GM21786 (cell line): ENCODE data around the gene DESI2.

ENCODE experiments used
- ATAC-seq: cut with Tn5 transposase; IDR thresholded peaks from one replicate; pipeline ENCODE4 v1.9.1; 2021; ENCODE audit not compliant: unreplicated experiment

Gene DESI2

GRCh38 chr1:244652623-244653438 is at the start of gene DESI2:
Gene DESI2 (plus strand): TSS chr1:244653126. CDS start chr1:244653314, 188 bp downstream.
- ATAC-seq = peak; percentile 94

- ATAC-seq = no peak
Observed at GRCh38 chr1:244603498-244603897, 49.4 kb upstream of the DESI2 start.

GRCh38 chr1:244605835-244606370 is 47.0 kb upstream of the DESI2 start:
- ATAC-seq = no peak

GRCh38 chr1:244614113-244614836 is 38.7 kb upstream of the DESI2 start:
- no peak for ATAC-seq

GRCh38 chr1:244614879-244615278 is 38.0 kb upstream of the DESI2 start:
- no peak for ATAC-seq

- no peak for ATAC-seq
Observed at GRCh38 chr1:244615301-244615700, 37.6 kb upstream of the DESI2 start.

GRCh38 chr1:244626709-244627108 is 26.2 kb upstream of the DESI2 start:
- ATAC-seq = no peak

GRCh38 chr1:244628789-244629188 is 24.1 kb upstream of the DESI2 start:
- no peak for ATAC-seq

- ATAC-seq = no peak
Observed at GRCh38 chr1:244633140-244633539, 19.8 kb upstream of the DESI2 start.

GRCh38 chr1:244634546-244634945 is 18.4 kb upstream of the DESI2 start:
- ATAC-seq = no peak

- no peak for ATAC-seq
Observed at GRCh38 chr1:244636488-244637259, 16.3 kb upstream of the DESI2 start.

GRCh38 chr1:244639561-244639960 is 13.4 kb upstream of the DESI2 start:
- no peak for ATAC-seq

- ATAC-seq = no peak
Observed at GRCh38 chr1:244640917-244641316, 12.0 kb upstream of the DESI2 start.

- no peak for ATAC-seq
Observed at GRCh38 chr1:244642526-244642925, 10.4 kb upstream of the DESI2 start.

- no peak for ATAC-seq
Observed at GRCh38 chr1:244642988-244643387, 9.9 kb upstream of the DESI2 start.

- ATAC-seq = no peak
Observed at GRCh38 chr1:244645414-244645813, 7.5 kb upstream of the DESI2 start.

- no peak for ATAC-seq
Observed at GRCh38 chr1:244645890-244646289, 7.0 kb upstream of the DESI2 start.

GRCh38 chr1:244647819-244648218 is 5.1 kb upstream of the DESI2 start:
- no peak for ATAC-seq

- no peak for ATAC-seq
Observed at GRCh38 chr1:244651956-244652622, 837 bp upstream of the DESI2 start.

- ATAC-seq = no peak
Observed at GRCh38 chr1:244653439-244654107, 647 bp downstream of the DESI2 start.
